GM12864 (cell line): ENCODE data around the gene C2CD2.

Experiments used
- DNase-seq: peaks from one replicate; pipeline ENCODE4 v3.0.0-alpha.2; 2011; ENCODE audit warnings: low read depth
- H3K4me3 ChIP-seq: 2 replicates; pipeline ENCODE4 v1.5.1; 2011; ENCODE audit warnings: mild to moderate bottlenecking, low read depth, low read length, control low read depth
- CTCF ChIP-seq: IDR thresholded peaks from 2 replicates; pipeline ENCODE4 v1.5.1; 2011; ENCODE audit warnings: low read depth, mild to moderate bottlenecking, moderate library complexity, low read length, control low read depth, inconsistent platforms; ENCODE audit errors: missing control alignments

Gene C2CD2

GRCh38 chr21:41970106-41970391, 16.2 kb upstream of the C2CD2 start:
- no peak for DNase-seq
- no peak for TF ChIP-seq CTCF
- H3K4me3 ChIP-seq = no peak overlapping the region

- no peak for TF ChIP-seq CTCF
- DNase-seq = no peak
- H3K4me3 ChIP-seq = no peak overlapping the region
Observed at GRCh38 chr21:41967708-41968107, 13.9 kb upstream of the C2CD2 start.

GRCh38 chr21:41966872-41967621, 13.2 kb upstream of the C2CD2 start:
- TF ChIP-seq CTCF = no peak
- no peak overlapping the region for H3K4me3 ChIP-seq
- DNase-seq = no peak

- TF ChIP-seq CTCF = no peak
- H3K4me3 ChIP-seq = no peak overlapping the region
Observed at GRCh38 chr21:41966041-41966833, 12.4 kb upstream of the C2CD2 start.

GRCh38 chr21:41965461-41966013, 11.7 kb upstream of the C2CD2 start:
- H3K4me3 ChIP-seq = no peak overlapping the region
- no peak for TF ChIP-seq CTCF
- DNase-seq = no peak

More at GRCh38 chr21:41966041-41966833, 12.4 kb upstream of the C2CD2 start:
- no peak for DNase-seq

GRCh38 chr21:41965045-41965444, 11.2 kb upstream of the C2CD2 start:
- no peak for DNase-seq
- H3K4me3 ChIP-seq = no peak overlapping the region

More at GRCh38 chr21:41965045-41965444, 11.2 kb upstream of the C2CD2 start:
- TF ChIP-seq CTCF = no peak
